ENCODE measurements around the gene SMARCB1. TPM values are rescaled to one million over a fixed set of nuclear protein-coding genes. Genes with fewer than 3 reads are reported as not detected.

Gene SMARCB1
- polyA plus RNA-seq, 1 of the 3 experiments (the other 2 are of a cell fraction) = 215 TPM

- no peak for DNase-seq
- no peaks in the 10 kb centered on the region for H4K20me1 ChIP-seq (ENCODE audit: insufficient read depth)
- H3K36me3 ChIP-seq (replicated peaks in 1 of 2; ENCODE audit: control insufficient read depth in 1 of 2, insufficient read depth in 2 of 2, low read length in 1 of 2) = peaks cover 0 to 8% of the 10 kb centered on the region in 2 experiments
- no peaks in the 10 kb centered on the region for H3K79me2 ChIP-seq (ENCODE audit: insufficient read depth)
- ChIA-PET POLR2A (interaction anchor here (1.7 kb wide), 1 partner anchor 13 kb away, joined by 9 read pairs; the partner anchor contains the start of gene ZNF70), CTCF (interaction anchor here (1.0 to 1.7 kb wide), 2 partner anchors 17 to 112 kb away, joined by 3 to 8 read pairs; partner anchors contain the start of gene VPREB3)
- H3F3A ChIP-seq (replicated peaks; ENCODE audit: insufficient read depth) = no peaks in the 10 kb centered on the region
- no peak overlapping the region for H3K4me3 ChIP-seq (ENCODE audit: low read depth in 2 of 2, low read length in 1 of 2)
- no peaks in the 10 kb centered on the region for H3K4me1 ChIP-seq (ENCODE audit: control insufficient read depth in 1 of 2, insufficient read depth in 2 of 2, low read depth in 1 of 2, low read length in 1 of 2)
- H3K9me3 ChIP-seq = no peaks in the 10 kb centered on the region
- no peaks in the 10 kb centered on the region for H3K9me2 ChIP-seq
- TF ChIP-seq, protein P1, sequence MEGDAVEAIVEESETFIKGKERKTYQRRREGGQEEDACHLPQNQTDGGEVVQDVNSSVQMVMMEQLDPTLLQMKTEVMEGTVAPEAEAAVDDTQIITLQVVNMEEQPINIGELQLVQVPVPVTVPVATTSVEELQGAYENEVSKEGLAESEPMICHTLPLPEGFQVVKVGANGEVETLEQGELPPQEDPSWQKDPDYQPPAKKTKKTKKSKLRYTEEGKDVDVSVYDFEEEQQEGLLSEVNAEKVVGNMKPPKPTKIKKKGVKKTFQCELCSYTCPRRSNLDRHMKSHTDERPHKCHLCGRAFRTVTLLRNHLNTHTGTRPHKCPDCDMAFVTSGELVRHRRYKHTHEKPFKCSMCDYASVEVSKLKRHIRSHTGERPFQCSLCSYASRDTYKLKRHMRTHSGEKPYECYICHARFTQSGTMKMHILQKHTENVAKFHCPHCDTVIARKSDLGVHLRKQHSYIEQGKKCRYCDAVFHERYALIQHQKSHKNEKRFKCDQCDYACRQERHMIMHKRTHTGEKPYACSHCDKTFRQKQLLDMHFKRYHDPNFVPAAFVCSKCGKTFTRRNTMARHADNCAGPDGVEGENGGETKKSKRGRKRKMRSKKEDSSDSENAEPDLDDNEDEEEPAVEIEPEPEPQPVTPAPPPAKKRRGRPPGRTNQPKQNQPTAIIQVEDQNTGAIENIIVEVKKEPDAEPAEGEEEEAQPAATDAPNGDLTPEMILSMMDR (IDR thresholded peaks at IDR 0.05) = no peak
- no peaks in the 10 kb centered on the region for H3K27me3 ChIP-seq (ENCODE audit: insufficient read depth)
- no peak overlapping the region for H2AFZ ChIP-seq (ENCODE audit: low read depth)
- no peak overlapping the region for H3K27ac ChIP-seq (ENCODE audit: low read depth in 2 of 2, low read length in 1 of 2)
- no peak overlapping the region for H3K4me2 ChIP-seq
- no peak overlapping the region for H3K9ac ChIP-seq
These were observed 49.1 kb upstream of the SMARCB1 start for GRCh38 chr22:23737696-23738095.

DNA sequence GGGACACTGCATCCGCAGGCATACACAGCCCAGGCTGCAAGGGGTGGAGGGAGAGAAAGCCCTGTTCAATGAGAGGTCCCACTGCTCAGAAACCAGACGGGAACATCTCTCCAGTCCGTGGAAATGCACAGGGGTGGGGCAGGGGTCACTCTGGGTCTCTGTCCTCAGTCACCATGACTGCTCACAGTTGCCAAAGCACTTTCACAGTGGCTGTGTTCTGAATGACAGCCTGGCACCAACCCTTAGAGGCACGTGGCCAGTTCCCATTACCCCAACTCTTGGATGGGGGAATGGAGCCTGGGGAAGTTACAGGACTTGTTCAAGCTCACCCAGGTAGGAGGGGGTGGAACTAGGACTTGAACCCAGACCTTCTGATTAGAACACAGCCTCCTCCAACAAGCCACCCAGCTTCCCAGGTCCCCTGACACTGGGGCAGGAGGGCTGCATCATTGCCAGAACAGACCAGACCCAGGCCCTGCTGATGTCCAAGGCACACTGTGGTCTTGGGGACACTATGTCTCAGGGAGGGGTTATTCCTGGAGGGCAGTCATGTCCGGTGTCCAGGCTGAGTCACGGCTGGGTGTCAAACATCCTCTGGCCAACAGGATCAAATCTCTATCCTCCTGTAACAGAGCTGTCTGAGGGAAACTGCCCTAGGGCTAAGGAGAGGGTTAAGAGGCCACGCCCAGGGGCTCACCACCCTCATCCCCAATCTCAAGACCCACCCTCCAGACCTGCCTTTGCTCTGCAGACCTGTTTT is 44.1 kb upstream of the SMARCB1 start:
- DNase-seq = no peak

More for the DNA sequence above, 44.1 kb upstream of the SMARCB1 start:
- Histone ChIP-seq H3K4me1 (ENCODE audit: control insufficient read depth in 1 of 2, insufficient read depth in 2 of 2, low read depth in 1 of 2, low read length in 1 of 2) (no peaks in the 10 kb centered on the region), H3K9me3 (no peaks in the 10 kb centered on the region), H3K79me2 (ENCODE audit: insufficient read depth) (peaks cover 11% of the 10 kb centered on the region), H3K9me2 (no peaks in the 10 kb centered on the region), H3K4me2 (no peak overlapping the region), H4K20me1 (ENCODE audit: insufficient read depth) (no peaks in the 10 kb centered on the region), H3K9ac (no peak overlapping the region), H3K27me3 (ENCODE audit: insufficient read depth) (no peaks in the 10 kb centered on the region), H3K36me3 (replicated peaks in 1 of 2; ENCODE audit: control insufficient read depth in 1 of 2, insufficient read depth in 2 of 2, low read length in 1 of 2) (peaks cover 8 to 32% of the 10 kb centered on the region in 2 experiments), H3K27ac (ENCODE audit: low read depth in 2 of 2, low read length in 1 of 2) (no peak overlapping the region), H3K4me3 (ENCODE audit: low read depth in 2 of 2, low read length in 1 of 2) (no peak overlapping the region), H2AFZ (ENCODE audit: low read depth) (no peak overlapping the region), H3F3A (replicated peaks; ENCODE audit: insufficient read depth) (no peaks in the 10 kb centered on the region)
- WGBS (ENCODE audit: low lambda C conversion rate) = 67% methylated on average over 2 of the region's 7 CpGs
- POLR2A ChIA-PET = no interaction called here
- CTCF ChIA-PET = no interaction called here
- TF ChIP-seq, protein P2, sequence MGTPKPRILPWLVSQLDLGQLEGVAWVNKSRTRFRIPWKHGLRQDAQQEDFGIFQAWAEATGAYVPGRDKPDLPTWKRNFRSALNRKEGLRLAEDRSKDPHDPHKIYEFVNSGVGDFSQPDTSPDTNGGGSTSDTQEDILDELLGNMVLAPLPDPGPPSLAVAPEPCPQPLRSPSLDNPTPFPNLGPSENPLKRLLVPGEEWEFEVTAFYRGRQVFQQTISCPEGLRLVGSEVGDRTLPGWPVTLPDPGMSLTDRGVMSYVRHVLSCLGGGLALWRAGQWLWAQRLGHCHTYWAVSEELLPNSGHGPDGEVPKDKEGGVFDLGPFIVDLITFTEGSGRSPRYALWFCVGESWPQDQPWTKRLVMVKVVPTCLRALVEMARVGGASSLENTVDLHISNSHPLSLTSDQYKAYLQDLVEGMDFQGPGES (IDR thresholded peaks at IDR 0.05; ENCODE audit: low read depth, low read length) = no peak
- TF ChIP-seq ZBTB33 (IDR thresholded peaks at IDR 0.05; ENCODE audit: borderline replicate concordance, low read depth) = no peak
- TF ChIP-seq NFIC (IDR thresholded peaks at IDR 0.05; ENCODE audit: borderline replicate concordance) = no peak
- no peak for TF ChIP-seq USF2 (IDR thresholded peaks at IDR 0.05; ENCODE audit: borderline replicate concordance, low read depth, low read length)
- no peak for TF ChIP-seq FOXJ3 (CRISPR knock-in tag; IDR thresholded peaks at IDR 0.05)
- no peak for TF ChIP-seq FOXM1 (IDR thresholded peaks at IDR 0.05; ENCODE audit: low read depth)

Data from SK-N-SH (cell line).